ENCODE data around the gene TSHZ3.
A peak's percentile ranks its signal among the peaks of the same experiment; 100 is the strongest.

DNA sequence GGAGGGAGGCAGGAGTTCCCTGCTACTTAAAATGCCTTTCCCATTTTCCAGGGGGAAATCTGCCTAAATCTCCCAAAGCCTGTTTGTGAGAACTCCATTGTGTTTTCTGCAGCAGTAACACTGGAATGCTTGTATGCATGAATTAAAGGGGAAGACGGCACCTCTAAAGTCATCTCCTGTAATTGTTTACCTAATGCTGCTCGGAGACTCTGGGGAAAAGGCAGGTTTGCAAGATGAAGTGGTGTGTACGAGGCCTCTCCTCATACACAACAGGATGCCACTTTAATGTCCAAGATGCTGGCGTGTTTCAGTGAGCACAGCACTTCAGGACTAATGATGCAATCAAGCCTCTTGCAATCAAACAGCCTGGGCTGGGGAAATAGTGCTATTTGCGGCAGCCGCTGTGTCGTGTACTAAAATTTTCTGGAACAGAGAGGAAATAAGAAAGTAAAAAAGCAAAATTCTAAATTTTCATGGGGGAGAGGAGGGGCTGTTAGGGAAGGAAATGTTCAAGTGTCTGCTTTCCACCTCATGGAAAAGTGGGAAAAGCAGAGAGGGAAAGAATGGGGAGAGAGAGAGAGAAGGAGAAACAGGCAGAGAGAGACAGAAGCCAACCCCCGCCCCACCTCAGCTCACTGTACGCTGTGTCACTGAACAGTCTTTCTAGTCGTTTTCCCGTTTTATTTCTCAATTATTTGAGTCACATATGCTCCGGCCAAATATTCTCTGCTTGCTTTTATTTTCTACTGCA lies 32.9 kb downstream of the TSHZ3 start:
- TF ChIP-seq, protein P1, sequence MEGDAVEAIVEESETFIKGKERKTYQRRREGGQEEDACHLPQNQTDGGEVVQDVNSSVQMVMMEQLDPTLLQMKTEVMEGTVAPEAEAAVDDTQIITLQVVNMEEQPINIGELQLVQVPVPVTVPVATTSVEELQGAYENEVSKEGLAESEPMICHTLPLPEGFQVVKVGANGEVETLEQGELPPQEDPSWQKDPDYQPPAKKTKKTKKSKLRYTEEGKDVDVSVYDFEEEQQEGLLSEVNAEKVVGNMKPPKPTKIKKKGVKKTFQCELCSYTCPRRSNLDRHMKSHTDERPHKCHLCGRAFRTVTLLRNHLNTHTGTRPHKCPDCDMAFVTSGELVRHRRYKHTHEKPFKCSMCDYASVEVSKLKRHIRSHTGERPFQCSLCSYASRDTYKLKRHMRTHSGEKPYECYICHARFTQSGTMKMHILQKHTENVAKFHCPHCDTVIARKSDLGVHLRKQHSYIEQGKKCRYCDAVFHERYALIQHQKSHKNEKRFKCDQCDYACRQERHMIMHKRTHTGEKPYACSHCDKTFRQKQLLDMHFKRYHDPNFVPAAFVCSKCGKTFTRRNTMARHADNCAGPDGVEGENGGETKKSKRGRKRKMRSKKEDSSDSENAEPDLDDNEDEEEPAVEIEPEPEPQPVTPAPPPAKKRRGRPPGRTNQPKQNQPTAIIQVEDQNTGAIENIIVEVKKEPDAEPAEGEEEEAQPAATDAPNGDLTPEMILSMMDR (IDR thresholded peaks at IDR 0.05) = no peak
- TF ChIP-seq POLR2A (IDR thresholded peaks at IDR 0.05) (no peak), EP300 (IDR thresholded peaks at IDR 0.05) (no peak), POLR2AphosphoS5 (IDR thresholded peaks at IDR 0.05) (peak in 1 of 4 donors; percentile 18)

All from sigmoid colon (tissue), 4 donors.